ENCODE measurements around the gene TRIM47.

DNA sequence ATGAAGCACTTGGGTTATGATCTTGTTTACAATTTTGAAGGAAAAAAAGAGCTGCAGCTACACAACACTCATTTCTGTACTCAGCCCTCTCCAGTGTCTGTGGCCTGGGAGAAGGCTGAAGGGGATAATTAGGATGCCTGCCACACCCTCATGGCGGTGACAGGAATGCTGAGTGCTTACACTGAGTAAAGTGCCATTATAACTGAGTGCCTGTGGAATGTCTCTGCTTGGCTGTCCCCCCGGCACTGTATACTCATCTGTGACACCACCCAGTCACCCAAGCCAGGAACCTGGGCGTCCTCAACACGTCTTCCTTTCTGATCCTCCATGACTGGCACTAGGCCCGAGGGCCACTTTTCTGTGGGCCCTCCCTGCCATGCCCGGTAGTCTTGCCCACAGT lies 29.8 kb upstream of the TRIM47 start:
- TF ChIP-seq POLR2AphosphoS5 (IDR thresholded peaks at IDR 0.05; ENCODE audit: low read depth, low read length), result no peak
- TF ChIP-seq POLR2A (IDR thresholded peaks at IDR 0.05; ENCODE audit: low read depth, low read length), result no peak
- no peak for TF ChIP-seq TAF1 (IDR thresholded peaks at IDR 0.05; ENCODE audit: borderline replicate concordance, low read depth, low read length)
